Measurements from ENCODE around the gene CCNJL.

The CCNJL gene

DNA sequence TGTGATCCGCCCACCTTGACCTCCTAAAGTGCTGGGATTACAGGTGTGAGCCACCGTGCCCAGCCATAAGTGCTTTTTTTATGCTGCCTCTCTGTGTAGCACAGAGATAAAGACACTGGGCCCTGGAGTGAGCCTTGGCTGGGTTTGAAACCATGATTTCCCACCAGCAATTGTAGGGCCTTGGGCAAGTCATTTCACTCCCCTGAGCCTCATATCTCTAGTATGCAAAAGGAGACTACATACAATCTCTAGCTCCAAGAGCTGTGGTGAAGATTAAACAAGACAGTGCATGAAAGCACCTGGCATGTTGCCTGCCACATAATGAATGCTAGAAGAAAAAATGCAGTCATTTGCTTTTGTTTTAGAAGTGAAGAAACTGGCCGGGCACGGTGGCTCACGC is 79.1 kb downstream of the CCNJL start:
- in situ Hi-C loops (cut with MboI; ENCODE audit: low sequenced_read_pairs): no loop called here

DNA sequence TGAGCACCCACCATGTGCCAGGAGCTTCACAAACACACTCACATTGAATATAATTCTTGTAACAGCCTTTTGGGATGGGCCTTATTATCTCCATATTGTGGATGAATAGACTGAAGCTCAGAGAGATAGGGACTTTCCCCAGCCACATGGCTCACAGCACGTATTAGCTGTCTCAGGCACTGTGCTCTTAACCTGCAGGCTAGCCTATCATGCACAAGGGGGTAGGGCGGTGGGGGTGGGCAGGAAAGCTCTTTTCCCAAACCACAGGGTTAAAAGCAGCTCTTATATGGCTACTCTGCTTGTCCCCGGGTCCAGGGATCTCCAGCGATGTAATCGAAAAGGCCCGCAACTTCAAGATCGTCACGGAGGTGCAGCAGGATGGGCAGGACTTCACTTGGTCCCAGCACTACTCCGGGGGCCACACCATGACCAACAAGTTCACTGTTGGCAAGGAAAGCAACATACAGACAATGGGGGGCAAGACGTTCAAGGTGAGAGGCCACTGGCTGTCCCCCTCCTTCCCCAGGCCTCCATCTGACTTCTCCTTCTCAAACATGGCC is 80.5 kb downstream of the CCNJL start:
- in situ Hi-C loops (cut with MboI; ENCODE audit: low sequenced_read_pairs): no loop called here

DNA sequence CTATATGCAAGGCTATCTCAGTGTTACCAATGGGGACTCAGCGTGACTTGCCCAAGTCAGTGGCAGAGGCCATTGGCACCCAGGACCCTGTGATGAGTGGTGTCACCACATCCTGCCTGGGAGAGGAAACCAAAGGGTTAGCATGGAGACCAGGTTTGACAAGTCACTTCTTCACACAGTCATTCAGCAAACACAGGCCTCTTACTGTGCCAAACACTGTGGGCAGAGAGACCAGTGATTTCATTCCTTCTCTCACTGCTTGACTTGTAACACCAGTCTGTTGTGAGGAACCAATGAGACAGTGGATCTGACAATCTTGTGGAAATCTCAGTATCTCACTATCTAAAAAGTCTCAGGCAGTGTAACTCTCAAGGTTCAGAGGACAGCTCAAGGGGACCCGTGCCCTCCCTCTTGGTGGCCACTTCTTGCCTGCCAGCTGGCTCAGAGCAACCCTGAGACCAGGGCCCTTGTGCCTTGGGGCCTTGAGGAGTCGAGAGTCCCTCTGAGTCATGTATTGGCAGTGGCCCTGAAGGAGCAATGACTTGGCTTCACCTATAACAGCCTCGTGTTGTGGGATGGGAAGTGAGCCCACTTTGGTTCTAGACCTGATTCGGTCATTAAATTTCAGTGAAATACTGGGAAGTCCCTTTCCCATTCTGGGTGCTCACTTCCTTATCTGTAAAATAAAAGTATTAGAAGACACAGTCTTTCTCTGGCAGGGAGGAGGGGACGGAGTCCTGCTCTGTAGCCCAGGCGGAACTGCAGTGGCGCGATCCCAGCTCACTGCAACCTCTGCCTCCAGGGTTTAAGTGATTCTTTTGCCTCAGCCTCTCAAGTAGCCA is 81.5 kb downstream of the CCNJL start:
- in situ Hi-C loops (cut with MboI; ENCODE audit: low sequenced_read_pairs): no loop called here

DNA sequence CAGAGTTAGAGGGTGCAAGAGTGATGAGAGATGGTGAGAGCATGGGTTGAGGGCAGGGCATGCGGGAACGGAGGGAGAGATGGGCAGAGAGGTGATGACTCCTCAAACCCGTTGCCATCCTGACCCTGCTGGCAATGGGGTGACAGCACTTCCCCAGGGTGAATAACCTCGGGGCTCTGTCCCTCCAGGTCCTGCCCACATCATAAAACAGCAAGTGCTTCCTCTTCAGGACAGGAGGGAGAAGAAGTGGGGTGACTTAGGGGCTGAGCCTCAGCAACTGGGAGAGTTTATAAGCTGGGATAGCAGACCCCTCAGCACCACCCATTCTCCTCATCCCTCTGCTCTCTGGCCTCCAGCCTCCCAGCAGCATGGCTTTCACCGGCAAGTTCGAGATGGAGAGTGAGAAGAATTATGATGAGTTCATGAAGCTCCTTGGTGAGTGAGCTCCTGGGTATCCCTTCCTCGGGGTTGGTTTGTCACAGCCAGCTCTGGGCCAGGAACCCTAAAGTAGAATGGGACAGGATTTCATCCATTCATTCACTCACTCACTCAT is 83.1 kb downstream of the CCNJL start, which contains the start of gene FABP6:
TSS of gene FABP6 (plus strand) at position 317 of the 553 bp plus-strand sequence. CDS start at position 369, 52 bp downstream.
- in situ Hi-C loops (cut with MboI; ENCODE audit: low sequenced_read_pairs): no loop called here

DNA sequence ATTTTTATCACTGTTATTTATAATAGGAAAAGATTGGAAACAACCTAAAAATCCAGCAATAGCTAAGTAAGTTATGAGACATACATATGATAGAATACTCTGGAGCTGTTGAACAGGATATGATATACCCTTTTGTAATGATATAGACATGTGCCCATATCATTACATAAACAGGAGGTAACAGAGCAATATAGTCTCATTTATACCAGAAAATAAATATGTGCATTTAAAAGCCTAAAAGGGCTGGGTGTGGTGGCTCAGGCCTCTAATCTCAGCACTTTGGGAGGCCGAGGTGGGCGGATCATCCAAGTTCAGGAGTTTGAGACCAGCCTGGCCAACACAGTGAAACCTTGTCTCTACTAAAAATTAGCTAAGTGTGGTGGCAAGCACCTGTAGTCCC is 85.4 kb downstream of the CCNJL start:
- in situ Hi-C loops (cut with MboI; ENCODE audit: low sequenced_read_pairs): no loop called here

DNA sequence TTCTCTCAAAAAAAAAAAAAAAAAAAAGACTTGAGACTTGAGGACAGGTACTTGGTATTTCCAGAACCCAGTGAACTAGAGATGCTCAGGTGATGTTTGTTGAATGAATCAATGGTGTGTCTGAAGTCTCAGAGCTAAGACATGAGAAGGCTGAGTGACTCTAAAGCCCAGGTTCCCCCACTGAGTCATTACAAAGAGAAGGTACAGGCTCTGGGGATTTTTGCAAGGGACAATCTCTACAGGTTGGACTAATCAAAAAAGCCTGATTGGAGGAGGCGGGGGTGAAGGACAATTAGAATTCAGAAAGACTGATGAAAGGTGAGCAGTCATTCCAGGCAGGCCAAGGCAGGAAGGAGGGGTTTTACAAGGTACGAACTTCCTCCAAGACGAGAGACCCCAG is 91.3 kb downstream of the CCNJL start:
- in situ Hi-C loops (cut with MboI; ENCODE audit: low sequenced_read_pairs): no loop called here

DNA sequence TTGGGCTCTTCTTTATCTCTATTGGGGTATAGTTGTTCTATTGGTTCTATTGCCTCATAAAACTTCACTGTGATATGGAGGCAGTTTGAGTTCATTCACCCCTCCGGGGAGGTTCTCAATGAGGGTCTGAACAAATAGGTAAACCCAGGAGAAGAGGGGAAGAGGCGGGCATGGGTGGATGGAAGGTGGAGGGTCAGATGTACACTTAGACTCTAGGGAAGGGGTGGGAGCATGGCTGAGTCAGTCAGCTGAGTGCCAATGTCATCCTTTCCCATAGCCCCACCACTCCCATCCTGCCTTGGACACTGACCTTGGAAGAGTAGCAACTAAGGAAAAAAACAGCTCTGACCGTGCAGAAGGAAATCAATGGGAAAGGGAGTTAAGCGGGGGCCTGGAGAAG is 93.0 kb downstream of the CCNJL start:
- in situ Hi-C loops (cut with MboI; ENCODE audit: low sequenced_read_pairs): no loop called here

DNA sequence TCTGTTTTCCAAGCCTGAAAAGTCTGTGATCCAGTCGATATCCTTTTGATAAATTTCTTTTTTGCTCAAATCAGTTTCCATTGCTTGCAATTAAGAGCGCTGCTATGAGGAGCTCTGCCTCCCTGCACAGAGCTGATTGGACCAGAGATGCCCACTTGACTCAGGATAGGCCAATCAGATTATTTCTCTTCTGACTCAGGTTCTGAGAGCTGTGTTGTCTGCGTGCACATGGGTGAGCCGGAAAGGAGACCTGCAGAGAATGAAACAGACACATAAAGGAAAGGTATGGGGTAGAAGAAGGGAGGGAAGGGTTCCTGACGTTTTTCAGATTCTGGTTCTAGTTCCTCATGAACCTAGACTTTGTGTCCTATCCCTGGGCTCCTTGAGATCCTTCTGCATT is 98.8 kb downstream of the CCNJL start:
- in situ Hi-C loops (cut with MboI; ENCODE audit: low sequenced_read_pairs): no loop called here

DNA sequence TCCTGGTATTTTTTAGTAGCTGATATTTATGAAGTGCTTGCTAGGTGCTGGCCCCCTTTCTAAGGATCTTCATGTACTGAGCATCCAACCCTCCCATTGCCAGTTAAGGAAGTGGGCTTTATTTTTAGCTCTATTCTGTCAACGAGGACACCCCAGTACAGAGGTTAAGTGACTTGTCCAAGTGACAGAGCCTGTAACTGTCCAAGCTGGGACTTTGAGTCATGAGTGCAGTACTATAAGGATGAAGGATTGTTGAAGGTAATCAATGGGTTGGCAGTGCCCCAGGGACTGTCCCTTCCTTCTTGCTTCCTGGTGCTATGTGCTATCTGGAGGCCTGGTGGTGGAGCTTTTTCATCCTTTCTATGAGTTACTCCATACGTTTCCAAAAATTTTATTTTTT is 101.0 kb downstream of the CCNJL start:
- in situ Hi-C loops (cut with MboI; ENCODE audit: low sequenced_read_pairs): no loop called here

DNA sequence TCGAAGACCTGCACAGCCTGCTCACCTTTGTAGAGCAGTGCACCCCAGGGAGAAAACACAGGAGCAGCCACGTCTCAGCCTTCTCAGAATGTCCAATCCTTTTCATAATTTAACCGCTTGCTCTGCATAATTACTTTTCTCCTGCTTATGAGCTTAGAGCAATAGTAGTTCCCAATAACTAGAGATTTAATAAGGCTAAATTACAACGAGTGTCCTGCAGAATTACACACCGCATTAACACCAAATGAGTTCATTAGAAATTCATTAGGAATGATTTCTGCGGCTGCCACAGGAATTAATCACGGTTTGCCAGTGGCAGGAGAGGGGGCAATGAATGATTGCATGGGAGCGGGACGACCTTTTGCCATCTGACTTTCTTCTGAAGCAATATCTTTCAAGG is 101.8 kb downstream of the CCNJL start:
- in situ Hi-C loops (cut with MboI; ENCODE audit: low sequenced_read_pairs): no loop called here

DNA sequence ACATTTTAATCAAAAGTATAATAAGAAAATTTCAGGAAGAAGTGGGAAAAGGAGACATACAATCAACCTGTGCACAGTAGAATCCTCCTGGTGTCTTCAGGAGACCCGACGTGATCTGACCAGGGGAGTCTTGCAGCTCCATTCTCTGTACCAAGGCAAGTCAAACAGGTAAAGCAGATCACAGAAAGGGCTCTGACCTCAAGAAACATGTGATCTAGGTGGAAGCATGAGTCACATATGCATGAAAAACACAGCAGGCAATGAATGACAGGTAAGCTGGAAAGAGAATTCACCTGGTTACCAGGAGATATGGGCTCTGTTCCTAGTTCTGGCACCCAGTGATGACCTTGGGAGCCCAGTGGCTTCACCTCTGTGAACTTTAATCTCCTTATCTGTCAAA is 102.4 kb downstream of the CCNJL start:
- in situ Hi-C loops (cut with MboI; ENCODE audit: low sequenced_read_pairs): no loop called here

DNA sequence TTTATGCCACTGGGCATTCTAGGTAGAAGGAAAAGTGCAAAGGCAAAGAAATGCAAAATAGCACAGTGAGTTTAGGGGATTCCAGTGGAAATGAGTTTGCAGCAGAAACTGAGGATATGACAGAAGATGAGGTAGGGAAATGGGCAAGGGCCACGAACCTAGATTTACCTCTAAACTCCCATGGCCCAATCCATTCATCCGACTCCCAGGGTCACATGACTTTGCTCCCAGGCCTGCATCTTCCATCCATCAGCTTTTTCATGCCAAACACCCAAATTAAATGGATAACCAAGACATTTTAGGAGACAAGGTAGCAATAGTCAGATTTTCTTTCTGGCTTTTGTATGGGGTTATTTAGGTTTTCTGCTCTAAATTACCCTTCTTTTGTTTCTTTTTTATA is 105.3 kb downstream of the CCNJL start:
- in situ Hi-C loops (cut with MboI; ENCODE audit: low sequenced_read_pairs): no loop called here

All from HL-60/S4 treated with retinoic acid at 250 ng/mL for 4 days and 3 days (cell line).